ENCODE data around the gene CLSTN3. TPM values are rescaled to one million over a fixed set of nuclear protein-coding genes. Genes with fewer than 3 reads are reported as not detected.

CLSTN3 gene
- total RNA-seq, 1 experiment from 2014 or later: 24.7 TPM

DNA sequence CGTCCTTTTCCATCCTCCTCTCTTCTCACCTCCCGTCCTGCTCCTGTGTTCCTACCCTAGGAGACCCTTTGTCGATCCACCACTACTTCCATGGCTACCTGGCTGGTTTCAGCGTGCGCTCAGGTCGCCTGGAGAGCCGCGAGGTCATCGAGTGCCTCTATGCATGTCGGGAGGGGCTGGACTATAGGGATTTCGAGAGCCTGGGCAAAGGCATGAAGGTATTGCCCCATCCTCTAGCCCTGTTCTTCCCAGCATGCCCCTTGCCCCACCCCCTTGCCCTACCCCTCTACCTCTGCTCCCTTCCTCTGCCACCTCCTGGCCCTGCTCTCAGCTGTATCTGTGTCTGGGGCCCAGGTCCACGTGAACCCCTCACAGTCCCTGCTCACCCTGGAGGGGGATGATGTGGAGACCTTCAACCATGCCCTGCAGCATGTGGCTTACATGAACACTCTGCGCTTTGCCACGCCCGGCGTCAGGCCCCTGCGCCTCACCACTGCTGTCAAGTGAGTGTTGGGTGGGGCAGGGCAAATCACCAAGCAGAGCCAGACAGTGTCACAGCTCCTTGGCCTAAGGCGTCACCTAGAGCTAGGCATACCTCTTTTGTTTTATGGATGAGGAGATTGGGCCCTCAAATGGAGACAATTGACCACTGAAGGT, 12.8 kb downstream of the CLSTN3 start (continued):
- TF ChIP-seq RORB (CRISPR knock-in tag; IDR thresholded peaks at IDR 0.05) (no peak), ZNF138 (CRISPR knock-in tag; conservative IDR thresholded peaks at IDR 0.05) (no peak), PRDM15 (CRISPR knock-in tag; IDR thresholded peaks at IDR 0.05) (no peak), ELF4 (CRISPR knock-in tag; IDR thresholded peaks at IDR 0.05; ENCODE audit: low read depth) (no peak), ZNF512 (CRISPR knock-in tag; IDR thresholded peaks at IDR 0.05; ENCODE audit: borderline replicate concordance) (no peak)
- TF ChIP-seq, protein P1, sequence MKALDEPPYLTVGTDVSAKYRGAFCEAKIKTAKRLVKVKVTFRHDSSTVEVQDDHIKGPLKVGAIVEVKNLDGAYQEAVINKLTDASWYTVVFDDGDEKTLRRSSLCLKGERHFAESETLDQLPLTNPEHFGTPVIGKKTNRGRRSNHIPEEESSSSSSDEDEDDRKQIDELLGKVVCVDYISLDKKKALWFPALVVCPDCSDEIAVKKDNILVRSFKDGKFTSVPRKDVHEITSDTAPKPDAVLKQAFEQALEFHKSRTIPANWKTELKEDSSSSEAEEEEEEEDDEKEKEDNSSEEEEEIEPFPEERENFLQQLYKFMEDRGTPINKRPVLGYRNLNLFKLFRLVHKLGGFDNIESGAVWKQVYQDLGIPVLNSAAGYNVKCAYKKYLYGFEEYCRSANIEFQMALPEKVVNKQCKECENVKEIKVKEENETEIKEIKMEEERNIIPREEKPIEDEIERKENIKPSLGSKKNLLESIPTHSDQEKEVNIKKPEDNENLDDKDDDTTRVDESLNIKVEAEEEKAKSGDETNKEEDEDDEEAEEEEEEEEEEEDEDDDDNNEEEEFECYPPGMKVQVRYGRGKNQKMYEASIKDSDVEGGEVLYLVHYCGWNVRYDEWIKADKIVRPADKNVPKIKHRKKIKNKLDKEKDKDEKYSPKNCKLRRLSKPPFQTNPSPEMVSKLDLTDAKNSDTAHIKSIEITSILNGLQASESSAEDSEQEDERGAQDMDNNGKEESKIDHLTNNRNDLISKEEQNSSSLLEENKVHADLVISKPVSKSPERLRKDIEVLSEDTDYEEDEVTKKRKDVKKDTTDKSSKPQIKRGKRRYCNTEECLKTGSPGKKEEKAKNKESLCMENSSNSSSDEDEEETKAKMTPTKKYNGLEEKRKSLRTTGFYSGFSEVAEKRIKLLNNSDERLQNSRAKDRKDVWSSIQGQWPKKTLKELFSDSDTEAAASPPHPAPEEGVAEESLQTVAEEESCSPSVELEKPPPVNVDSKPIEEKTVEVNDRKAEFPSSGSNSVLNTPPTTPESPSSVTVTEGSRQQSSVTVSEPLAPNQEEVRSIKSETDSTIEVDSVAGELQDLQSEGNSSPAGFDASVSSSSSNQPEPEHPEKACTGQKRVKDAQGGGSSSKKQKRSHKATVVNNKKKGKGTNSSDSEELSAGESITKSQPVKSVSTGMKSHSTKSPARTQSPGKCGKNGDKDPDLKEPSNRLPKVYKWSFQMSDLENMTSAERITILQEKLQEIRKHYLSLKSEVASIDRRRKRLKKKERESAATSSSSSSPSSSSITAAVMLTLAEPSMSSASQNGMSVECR (CRISPR knock-in tag; IDR thresholded peaks at IDR 0.05; ENCODE audit: borderline replicate concordance): no peak
- TF ChIP-seq, protein P2, sequence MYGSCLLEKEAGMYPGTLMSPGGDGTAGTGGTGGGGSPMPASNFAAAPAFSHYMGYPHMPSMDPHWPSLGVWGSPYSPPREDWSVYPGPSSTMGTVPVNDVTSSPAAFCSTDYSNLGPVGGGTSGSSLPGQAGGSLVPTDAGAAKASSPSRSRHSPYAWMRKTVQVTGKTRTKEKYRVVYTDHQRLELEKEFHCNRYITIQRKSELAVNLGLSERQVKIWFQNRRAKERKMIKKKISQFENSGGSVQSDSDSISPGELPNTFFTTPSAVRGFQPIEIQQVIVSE (CRISPR knock-in tag; IDR thresholded peaks at IDR 0.05; ENCODE audit: borderline replicate concordance): no peak
- TF ChIP-seq, protein P3, sequence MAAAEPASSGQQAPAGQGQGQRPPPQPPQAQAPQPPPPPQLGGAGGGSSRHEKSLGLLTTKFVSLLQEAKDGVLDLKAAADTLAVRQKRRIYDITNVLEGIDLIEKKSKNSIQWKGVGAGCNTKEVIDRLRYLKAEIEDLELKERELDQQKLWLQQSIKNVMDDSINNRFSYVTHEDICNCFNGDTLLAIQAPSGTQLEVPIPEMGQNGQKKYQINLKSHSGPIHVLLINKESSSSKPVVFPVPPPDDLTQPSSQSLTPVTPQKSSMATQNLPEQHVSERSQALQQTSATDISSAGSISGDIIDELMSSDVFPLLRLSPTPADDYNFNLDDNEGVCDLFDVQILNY (CRISPR knock-in tag; IDR thresholded peaks at IDR 0.05): no peak

- POLR2A ChIA-PET: no interaction called here
These were observed 13.4 kb downstream of the CLSTN3 start for GRCh38 chr12:7143564-7143963.

More at GRCh38 chr12:7143564-7143963, 13.4 kb downstream of the CLSTN3 start:
- no peaks in the 10 kb centered on the region for H3K9me3 Mint-ChIP-seq
- no peak overlapping the region for H3K27ac Mint-ChIP-seq
- no peaks in the 10 kb centered on the region for H3K27me3 Mint-ChIP-seq (ENCODE audit: low read depth)
- no peak for ATAC-seq
- TF ChIP-seq ZNF512 (CRISPR knock-in tag; IDR thresholded peaks at IDR 0.05; ENCODE audit: borderline replicate concordance) (no peak), ATF1 (CRISPR knock-in tag; IDR thresholded peaks at IDR 0.05) (no peak), ZMAT4 (CRISPR knock-in tag; IDR thresholded peaks at IDR 0.05) (no peak)
- TF ChIP-seq, protein P4, sequence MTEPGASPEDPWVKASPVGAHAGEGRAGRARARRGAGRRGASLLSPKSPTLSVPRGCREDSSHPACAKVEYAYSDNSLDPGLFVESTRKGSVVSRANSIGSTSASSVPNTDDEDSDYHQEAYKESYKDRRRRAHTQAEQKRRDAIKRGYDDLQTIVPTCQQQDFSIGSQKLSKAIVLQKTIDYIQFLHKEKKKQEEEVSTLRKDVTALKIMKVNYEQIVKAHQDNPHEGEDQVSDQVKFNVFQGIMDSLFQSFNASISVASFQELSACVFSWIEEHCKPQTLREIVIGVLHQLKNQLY (CRISPR knock-in tag; IDR thresholded peaks at IDR 0.05): no peak
- no peaks in the 10 kb centered on the region for H3K4me1 Mint-ChIP-seq
- peaks cover 2% of the 10 kb centered on the region; the same call in 1 of the 2 replicates for H3K36me3 Mint-ChIP-seq
- no peak overlapping the region for H3K4me3 Mint-ChIP-seq
- CTCF ChIA-PET: interaction anchor here (0.8 to 2.6 kb wide), 5 partner anchors 9 to 89 kb away, joined by 3 to 15 read pairs (median 10); partner anchors contain the start of gene C1S
- no peak for DNase-seq (ENCODE audit: low spot score)
